Spinal cord (tissue), 10 donors: ENCODE data around the gene DIS3L2. TPM values are rescaled to one million over a fixed set of nuclear protein-coding genes. Genes with fewer than 3 reads are reported as not detected.
"Not testable (repeated sequence)": the region's sequence is repeated elsewhere in the genome, so short reads cannot be mapped to it uniquely, and the experiment has no call there.

ENCODE experiments used
- DNase-seq, 6 donors: peaks; one replicate each; pipeline versions ENCODE4 v3.0.0 to v3.0.0-alpha.2; 2013 to 2015; ENCODE audit warnings: low spot score in 6 of 6, low read depth in 4 of 6
- H3K27ac ChIP-seq: one replicate; pipeline ENCODE4 v1.5.1; 2013; ENCODE audit warnings: low read depth, low read length, control low read depth
- H3K27me3 ChIP-seq: one replicate; pipeline ENCODE4 v1.6.1; 2013; ENCODE audit warnings: low read length; ENCODE audit not compliant: control insufficient read depth, insufficient read depth
- H3K36me3 ChIP-seq: one replicate; pipeline ENCODE4 v1.6.1; 2013; ENCODE audit warnings: low read length; ENCODE audit not compliant: control insufficient read depth, insufficient read depth
- H3K4me1 ChIP-seq: one replicate; pipeline ENCODE4 v1.6.1; 2013; ENCODE audit warnings: low read length; ENCODE audit not compliant: control insufficient read depth, insufficient read depth
- H3K4me3 ChIP-seq: one replicate; pipeline ENCODE4 v1.5.1; 2013; ENCODE audit warnings: low read depth, low read length, control low read depth
- H3K9me3 ChIP-seq: one replicate; pipeline ENCODE4 v1.6.1; 2013; ENCODE audit warnings: low read length; ENCODE audit not compliant: control insufficient read depth, insufficient read depth
- WGBS: methylation state at CpG from one replicate; pipeline ENCODE4 v1.1.5; 2013; ENCODE audit warnings: missing lambda C conversion rate; ENCODE audit not compliant: insufficient coverage; 5-methylcytosine and 5-hydroxymethylcytosine counted together
- polyA plus RNA-seq, 2 donors: library from polyadenylated mRNA; unstranded; fragments of 120-200 nt; gene quantifications; one replicate each; pipeline ENCODE4 v1.2.1, GENCODE V29; 2013; ENCODE audit not compliant: insufficient read length in 2 of 2
- total RNA-seq, 2 donors: library from RNA; depleted of rRNA in 1 of 2; stranded (reverse); fragments of 120-200 nt in 1 of 2; fragments of >200 nt in 1 of 2; gene quantifications; one replicate each; pipeline versions ENCODE4 v1.2.3 to v1.2.4, GENCODE V29; 2013 to 2014
- donor health status: healthy.

Gene DIS3L2
- total and polyA plus RNA-seq, 4 donors = 29.8 to 37.2 (median 33.2) TPM

DNA sequence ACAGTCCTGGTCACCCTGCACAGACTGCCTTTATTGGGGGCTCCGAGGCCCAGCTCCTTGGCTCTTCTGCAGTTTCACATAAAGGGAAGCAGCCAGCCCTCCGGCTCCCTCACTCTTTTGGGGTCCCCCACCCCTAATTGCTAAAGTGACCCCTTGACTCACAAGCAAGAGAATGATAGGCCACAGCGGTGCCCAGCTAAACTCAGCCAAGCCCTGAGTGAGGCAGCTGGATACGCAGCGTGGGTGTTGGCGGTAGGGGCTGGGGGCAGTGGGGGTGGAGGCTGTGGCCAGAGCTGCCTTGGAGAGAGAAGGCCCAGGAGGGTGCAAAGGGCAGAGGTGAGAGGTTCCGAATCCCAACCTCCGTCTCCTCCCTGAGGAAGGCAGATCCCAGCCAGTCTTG, 391.6 kb downstream of the DIS3L2 start:
- Histone ChIP-seq H3K27ac (no peak overlapping the region), H3K27me3 (peaks cover 44% of the 10 kb centered on the region), H3K4me3 (no peak overlapping the region), H3K4me1 (peaks cover 18% of the 10 kb centered on the region), H3K36me3 (no peaks in the 10 kb centered on the region), H3K9me3 (no peaks in the 10 kb centered on the region)
- no peak for DNase-seq
- WGBS = 85% methylated on average over 8 of the region's 8 CpGs

DNA sequence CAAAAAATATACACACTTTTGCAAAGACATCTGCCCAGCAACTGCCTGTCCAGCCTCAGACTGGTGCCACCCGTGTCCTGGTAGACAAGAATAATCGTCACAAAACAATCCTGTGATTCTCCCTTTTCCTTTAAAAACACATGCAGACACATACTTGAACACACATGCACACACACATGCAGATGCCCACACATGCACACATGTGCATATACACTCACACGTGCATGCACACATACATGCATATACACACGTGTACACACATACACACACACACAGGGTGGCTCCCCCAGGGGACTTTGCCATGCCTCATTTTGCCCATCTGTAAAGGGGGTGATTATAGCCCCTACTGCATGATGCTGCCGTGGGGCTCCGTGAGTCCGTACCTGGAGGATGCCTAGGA, 392.1 kb downstream of the DIS3L2 start:
- H3K27me3 ChIP-seq = peaks cover 44% of the 10 kb centered on the region
- no peak overlapping the region for H3K4me3 ChIP-seq
- H3K9me3 ChIP-seq = no peaks in the 10 kb centered on the region
- no peak for DNase-seq
- H3K36me3 ChIP-seq = no peaks in the 10 kb centered on the region
- WGBS = 75% methylated on average over 6 of the region's 7 CpGs
- H3K4me1 ChIP-seq = peaks cover 18% of the 10 kb centered on the region
- no peak overlapping the region for H3K27ac ChIP-seq

DNA sequence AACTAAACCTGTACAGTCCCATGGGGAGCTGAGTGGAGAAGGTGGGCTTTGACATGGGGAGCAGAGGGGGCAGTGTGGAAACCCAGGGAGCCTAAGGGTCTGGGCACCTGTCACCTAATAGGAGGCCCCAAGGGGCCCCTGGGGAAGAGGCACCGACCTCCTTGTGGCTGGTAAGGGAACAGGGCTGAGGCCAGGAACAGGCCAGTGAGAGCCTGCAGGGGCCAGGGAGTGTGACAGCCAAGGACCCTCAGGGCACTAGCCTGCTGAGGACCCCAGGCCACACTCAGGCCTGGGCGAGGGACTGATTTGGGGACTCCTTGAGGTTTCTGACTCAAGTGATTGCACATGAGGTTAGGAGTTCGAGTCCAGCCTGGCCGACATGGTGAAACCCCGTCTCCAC, 392.6 kb downstream of the DIS3L2 start:
- Histone ChIP-seq H3K36me3 (no peaks in the 10 kb centered on the region), H3K4me3 (no peak overlapping the region), H3K4me1 (peaks cover 18% of the 10 kb centered on the region), H3K9me3 (no peaks in the 10 kb centered on the region), H3K27ac (no peak overlapping the region), H3K27me3 (peaks cover 44% of the 10 kb centered on the region)
- no peak for DNase-seq
- 96% methylated on average over 5 of the region's 5 CpGs for WGBS

DNA sequence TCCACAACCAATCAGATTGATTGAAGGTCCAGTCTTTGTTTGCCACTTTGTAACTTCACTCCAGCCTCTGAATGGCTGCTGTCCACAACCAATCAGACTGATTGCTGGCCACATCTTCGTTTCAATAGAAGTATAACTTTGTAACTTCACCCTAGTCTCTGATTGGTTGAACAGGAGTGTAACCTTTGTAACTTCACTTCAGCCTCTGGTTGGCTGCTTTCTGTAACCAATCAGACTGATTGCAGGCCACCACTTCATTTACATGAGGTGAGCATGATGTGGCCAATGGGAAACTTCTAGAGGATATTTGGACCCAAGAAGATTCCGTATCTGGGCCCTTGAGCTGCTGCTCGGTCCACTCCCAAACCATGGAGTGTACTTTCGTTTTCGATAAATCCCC, 400.1 kb downstream of the DIS3L2 start:
- 100% methylated on average over 5 of the region's 5 CpGs for WGBS
- Histone ChIP-seq H3K27me3 (no peaks in the 10 kb centered on the region), H3K36me3 (no peaks in the 10 kb centered on the region), H3K4me1 (no peaks in the 10 kb centered on the region), H3K4me3 (no peak overlapping the region), H3K27ac (no peak overlapping the region), H3K9me3 (no peaks in the 10 kb centered on the region)
- DNase-seq = no peak

DNA sequence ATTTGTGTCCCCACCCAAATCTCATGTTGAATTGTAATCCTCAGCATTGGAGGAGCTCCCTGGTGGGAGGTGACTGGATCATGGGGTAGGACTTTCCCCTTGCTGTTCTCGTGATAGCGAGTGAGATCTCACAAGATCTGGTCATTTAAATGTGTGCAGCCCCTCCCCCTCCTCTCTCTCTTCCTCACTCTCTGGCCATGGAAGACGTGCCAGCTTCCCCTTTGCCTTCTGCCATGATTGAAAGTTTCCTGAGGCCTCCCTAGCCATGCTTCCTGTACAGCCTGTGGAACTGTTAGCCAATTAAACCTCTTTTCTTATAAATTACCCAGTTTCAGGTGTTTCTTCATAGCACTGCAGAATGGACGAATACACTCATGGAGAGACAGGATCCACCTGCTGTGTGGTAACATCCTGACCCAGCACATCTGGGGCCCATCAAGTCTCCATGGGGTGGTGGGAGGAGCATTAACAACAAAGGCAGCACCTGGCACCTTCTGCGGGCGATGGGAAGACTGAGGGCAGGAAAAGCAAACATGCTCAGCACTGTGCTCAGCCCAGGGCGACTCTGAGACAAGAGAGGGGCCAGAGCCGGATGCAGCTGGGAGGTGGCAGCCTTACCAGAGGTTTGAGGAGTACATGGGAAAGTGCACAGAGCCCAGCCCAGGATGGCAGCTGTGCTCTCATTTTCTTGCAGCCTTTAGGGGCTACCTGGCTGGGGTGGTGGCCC, 400.8 kb downstream of the DIS3L2 start:
- Histone ChIP-seq H3K4me1 (no peaks in the 10 kb centered on the region), H3K27ac (no peak overlapping the region), H3K9me3 (no peaks in the 10 kb centered on the region), H3K4me3 (no peak overlapping the region), H3K36me3 (no peaks in the 10 kb centered on the region), H3K27me3 (no peaks in the 10 kb centered on the region)
- DNase-seq = no peak
- 71% methylated on average over 8 of the region's 8 CpGs for WGBS

DNA sequence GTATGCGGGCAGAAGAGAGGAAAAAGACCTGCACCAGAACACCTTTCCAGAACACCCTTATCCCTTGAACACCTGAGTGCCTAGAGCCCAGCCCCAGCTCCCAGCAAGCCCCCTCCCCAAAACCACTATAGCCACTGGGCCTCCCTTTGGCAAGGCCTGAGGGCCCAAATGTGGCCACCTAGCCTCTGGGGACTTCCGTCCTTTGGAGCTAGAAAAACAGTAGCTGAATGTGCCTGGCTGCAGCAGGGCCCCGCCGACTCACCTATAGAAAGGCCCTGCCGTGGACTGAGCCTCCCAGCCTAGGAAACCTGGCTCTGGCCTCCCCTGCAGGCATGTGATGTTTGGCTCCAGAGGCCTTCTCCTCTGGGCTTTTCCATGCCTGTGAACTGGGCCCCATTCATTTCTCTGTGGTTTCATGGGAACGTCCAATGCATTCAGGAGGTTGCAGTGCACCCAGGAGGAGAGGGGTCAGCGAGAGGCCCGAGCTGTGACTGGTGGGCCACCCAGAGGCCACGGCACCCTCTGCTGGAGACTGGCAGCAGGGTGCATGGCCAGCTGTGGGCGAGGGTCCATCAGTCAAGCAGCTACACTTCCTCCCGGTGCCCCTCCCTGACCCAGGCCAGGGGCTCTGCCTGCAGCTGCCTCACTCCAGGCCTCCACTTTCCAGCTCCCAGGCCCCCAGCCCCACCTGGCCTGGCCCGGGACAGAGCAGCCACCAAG, 401.7 kb downstream of the DIS3L2 start:
- H3K4me1 ChIP-seq, DNase-seq, H3K27ac ChIP-seq, H3K27me3 ChIP-seq, H3K4me3 ChIP-seq, H3K36me3 ChIP-seq, H3K9me3 ChIP-seq: not testable (repeated sequence)
- WGBS = 78% methylated on average over 12 of the region's 12 CpGs

DNA sequence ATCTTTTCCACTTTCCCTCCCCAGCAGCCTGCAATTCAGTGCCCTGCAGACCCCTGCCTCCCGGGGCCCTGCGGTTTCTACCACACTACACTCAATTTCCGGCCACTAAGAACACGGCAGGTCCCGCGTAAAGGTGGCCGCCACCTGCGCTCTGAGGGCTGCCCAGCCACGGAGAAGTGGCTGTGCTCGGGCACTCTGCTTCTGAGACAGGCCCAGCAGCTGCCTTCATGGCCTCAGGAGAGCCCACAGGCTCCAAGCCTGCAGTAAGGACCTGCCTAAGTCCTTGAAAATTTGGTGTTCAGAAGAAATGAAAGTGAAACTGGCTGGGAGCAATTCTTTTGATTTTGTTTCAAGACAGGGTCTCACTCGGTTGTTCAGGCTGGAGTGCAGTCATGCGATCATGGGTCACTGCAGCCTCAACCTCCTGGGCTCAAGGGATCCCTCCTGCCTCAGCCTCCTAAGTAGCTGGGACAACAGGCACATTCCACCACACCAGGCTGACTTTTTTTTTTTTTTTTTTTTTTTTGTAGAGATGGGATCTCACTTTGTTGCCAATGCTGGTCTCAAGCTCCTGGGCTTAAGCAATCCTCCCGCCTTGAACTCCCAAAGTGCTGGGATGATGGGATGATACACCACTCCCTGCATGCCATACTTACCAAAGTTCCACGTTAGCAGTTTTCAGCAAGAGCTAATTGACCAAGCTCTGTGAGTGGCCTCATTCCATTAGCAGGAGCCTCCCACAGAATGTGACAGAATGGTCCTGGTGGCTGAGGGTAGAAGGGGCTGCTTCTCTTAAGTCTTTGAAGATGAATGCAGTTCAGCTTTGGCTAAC, 402.5 kb downstream of the DIS3L2 start:
- Histone ChIP-seq H3K36me3 (no peaks in the 10 kb centered on the region), H3K4me1 (no peaks in the 10 kb centered on the region), H3K27me3 (no peaks in the 10 kb centered on the region), H3K9me3 (no peaks in the 10 kb centered on the region), H3K27ac (no peak overlapping the region), H3K4me3 (no peak overlapping the region)
- DNase-seq = no peak
- WGBS = 89% methylated on average over 13 of the region's 14 CpGs

DNA sequence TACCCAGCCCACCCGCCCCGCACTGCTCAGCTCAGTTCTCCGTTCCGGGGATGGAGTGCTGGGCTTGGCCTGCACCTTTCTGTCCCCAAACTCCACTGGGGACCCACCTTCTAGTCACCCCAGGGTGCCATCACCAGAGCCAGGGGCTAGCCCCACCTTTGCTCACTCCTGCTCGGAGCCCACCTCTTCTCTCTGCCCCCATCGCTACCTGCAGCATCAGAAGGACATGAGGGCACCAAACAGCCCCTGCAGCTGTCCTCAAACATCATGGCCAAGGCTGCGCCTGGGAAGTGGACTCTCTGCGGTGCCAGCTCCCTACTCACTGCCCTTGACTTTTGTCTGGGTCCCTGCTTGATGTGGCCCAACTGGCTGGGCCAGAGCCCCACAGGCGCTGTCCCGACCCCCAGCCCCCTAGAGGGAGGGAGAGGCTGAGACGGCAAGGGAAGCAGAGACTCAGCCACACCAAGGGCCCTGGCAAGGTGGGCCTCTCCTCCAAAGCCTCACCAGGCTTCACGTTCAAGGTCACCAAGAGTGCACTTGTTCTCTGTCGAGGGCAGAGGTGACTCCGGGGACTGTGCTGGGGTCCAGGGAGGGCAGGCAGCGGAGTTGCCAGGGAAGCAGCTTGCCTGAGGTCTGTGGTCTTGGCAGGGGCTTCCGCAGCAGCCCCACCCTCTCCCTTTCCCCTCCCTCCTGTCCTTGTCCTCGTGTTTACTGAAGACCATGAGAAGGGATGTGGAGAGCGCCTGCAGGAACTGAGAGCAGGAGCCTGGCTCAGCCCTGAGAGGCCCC, 403.5 kb downstream of the DIS3L2 start:
- DNase-seq, H3K27me3 ChIP-seq, H3K4me3 ChIP-seq, H3K27ac ChIP-seq, H3K36me3 ChIP-seq, H3K4me1 ChIP-seq, H3K9me3 ChIP-seq: not testable (repeated sequence)
- WGBS = 87% methylated on average over 8 of the region's 18 CpGs

DNA sequence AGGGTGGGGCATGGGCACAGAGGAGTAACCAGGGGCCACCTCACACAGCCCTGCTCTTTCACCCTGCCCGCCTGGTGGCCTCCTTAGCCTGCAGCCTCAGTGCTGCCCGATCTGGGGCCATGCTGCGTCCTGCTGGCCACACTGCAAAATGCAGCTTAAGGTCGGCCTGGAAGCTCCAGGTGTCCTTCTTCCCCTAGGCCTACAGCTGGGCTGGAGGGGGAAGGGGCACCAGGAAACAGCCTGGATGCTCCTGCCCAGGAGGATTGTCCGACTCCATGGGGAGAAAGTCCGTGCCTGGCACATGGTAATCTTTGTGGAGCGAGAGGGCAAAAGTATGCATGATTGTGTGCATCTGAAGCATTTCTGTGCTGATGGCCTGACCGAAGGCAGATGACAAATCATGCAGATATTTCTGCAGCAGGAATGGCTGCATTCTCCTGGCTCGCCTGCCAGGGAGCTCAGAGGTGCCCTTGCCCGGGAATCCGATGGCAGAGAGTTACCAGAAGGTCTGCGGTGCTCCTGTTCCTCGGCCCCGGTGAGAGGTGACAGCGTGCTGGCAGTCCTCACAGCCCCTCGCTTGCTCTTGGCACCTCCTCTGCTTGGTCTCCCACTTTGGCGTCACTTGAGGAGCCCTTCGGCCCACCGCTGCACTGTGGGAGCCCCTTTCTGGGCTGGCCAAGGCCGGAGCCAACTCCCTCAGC, 404.3 kb downstream of the DIS3L2 start:
- no peak for DNase-seq
- WGBS = 80% methylated on average over 20 of the region's 20 CpGs
- no peaks in the 10 kb centered on the region for H3K27me3 ChIP-seq

More for the DNA sequence above, 404.3 kb downstream of the DIS3L2 start:
- H3K27ac ChIP-seq = no peak overlapping the region
- peaks cover 10% of the 10 kb centered on the region for H3K4me1 ChIP-seq
- H3K4me3 ChIP-seq = no peak overlapping the region
- no peaks in the 10 kb centered on the region for H3K36me3 ChIP-seq
- no peaks in the 10 kb centered on the region for H3K9me3 ChIP-seq
